Measurements from ENCODE around the gene PNKP.

DNA sequence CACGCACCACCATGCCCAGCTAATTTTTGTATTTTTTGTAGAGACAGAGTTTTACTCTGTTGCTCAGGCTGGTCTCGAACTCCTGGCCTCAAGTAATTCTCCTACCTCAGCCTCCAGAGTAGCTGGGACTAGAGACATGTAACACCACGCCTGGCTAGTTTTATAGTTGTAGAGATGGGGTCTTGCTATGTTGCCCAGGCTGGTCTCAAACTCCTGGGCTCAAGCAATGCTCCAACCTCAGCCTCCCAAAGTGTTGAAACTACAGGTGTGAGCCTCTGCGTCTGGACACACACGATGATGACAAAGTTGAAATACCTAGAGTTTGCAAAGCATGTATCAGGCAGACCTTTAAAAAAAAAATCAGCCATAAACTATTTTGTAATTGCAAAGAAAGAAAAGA is 21.0 kb downstream of the PNKP start:
- TF ChIP-seq, protein P1, sequence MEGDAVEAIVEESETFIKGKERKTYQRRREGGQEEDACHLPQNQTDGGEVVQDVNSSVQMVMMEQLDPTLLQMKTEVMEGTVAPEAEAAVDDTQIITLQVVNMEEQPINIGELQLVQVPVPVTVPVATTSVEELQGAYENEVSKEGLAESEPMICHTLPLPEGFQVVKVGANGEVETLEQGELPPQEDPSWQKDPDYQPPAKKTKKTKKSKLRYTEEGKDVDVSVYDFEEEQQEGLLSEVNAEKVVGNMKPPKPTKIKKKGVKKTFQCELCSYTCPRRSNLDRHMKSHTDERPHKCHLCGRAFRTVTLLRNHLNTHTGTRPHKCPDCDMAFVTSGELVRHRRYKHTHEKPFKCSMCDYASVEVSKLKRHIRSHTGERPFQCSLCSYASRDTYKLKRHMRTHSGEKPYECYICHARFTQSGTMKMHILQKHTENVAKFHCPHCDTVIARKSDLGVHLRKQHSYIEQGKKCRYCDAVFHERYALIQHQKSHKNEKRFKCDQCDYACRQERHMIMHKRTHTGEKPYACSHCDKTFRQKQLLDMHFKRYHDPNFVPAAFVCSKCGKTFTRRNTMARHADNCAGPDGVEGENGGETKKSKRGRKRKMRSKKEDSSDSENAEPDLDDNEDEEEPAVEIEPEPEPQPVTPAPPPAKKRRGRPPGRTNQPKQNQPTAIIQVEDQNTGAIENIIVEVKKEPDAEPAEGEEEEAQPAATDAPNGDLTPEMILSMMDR (conservative IDR thresholded peaks at IDR 0.05; ENCODE audit: low read length), result no peak
- TF ChIP-seq EZH2phosphoT487 (IDR thresholded peaks at IDR 0.05; ENCODE audit: borderline replicate concordance), result no peak
